Measurements from ENCODE around the gene UGT1A1.
A peak's percentile ranks its signal among the peaks of the same experiment; 100 is the strongest.

UGT1A1 gene

DNA sequence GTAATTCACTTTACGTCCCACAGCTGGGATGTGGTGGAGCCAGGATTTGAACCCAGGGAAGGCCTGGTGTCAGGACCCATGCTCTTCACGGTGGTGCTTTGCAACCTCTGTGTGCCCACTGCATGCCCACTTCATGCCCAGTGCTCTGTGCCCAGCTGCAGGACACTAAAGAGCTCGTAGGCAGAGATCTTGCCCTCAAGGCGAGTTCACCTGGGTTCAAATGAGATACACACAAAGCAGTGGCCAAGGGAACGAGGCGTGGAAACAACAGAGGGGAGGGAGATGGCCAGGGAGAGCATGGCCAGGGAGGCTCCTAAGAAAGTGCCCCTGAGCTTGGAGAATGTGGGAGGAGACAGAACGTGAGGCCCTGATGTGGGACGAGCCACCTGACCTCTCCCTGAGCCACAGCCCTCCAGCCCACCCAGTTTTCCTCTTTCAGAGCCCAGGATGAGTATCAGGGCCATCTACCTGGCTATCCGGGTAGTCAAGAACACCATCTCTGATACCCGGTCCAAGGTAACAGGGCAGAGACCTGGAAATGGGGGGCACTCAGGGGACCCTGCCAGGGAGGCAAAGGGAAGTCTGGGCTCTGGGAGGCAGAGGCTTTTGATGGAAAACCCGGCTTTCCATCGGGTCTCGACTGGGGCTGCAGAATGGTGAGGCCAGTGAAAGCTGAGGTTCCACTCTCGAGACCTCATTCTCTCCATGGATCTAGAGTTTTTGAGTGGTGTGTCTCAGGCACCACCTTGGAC lies 38.4 kb downstream of the UGT1A1 start:
- DNase-seq (ENCODE audit: low read depth in 2 of 2), result no peak

DNA sequence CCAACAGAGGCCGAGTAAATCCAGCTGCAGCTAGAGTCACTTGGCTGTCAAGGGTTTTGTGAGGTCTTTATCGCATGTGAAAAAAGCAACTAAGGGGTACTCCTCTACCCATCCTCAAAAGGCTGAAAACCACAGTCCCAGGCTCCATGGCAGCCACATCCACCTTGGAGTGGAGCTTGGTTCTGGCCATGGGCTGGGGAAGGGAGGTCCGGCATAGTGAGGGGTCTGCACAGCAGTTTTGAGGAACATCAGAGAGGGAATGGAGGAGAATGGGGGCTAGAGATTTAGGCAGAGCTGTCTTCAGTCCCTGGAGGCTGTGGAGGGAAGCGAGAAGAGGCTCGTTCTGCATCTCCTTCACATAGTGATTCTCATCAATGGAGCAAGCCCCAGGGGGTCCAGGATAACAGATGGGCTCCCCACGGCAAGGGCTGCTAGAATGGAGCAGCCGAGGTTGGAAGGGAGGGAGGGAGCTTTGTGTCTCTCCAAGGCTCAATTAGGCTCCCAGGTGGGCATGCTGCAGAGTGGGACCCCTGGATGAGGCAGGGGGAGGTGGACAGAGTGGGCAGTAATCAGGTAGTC lies 39.1 kb downstream of the UGT1A1 start:
- DNase-seq (ENCODE audit: low read depth in 2 of 2), result no peak

DNA sequence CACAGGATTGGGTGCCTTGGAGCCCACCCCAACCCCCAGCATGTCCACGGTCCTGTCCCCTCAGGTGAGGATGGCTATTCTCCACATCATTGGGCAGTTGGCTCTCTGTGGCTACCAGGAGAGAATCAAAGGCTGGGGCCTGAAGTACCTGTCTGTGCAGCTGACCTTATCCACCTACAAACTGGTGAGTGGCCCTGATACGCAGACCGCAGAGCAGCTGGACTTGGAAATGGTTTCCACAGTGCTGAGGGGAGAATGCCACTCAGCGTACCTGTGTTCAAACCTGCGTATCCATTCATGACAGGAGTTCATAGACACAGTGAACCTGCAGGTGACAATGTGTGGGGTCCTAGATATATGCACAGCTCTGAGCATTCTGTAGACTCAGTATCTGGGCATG lies 39.6 kb downstream of the UGT1A1 start:
- DNase-seq (ENCODE audit: low read depth in 2 of 2), result no peak

DNA sequence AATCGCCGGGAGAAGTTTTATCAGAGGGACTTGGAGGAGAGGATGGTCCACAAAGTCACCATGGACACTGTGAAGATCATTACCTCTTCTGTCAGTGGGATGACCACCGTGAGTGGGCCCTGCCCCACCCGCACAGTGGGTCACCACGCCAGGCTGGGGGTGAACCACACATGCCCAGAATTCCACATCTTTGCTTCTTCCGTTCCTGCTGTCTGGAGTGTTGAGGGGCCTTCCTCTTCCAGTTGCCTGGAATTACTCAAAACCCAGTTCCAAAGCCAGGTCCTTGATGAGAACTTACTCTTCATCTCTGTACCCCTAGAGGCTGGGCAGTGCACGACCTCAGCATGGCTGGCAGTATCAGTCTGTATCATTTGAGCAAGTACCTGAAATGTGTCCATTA lies 40.1 kb downstream of the UGT1A1 start:
- DNase-seq (ENCODE audit: low read depth in 2 of 2), result no peak

DNA sequence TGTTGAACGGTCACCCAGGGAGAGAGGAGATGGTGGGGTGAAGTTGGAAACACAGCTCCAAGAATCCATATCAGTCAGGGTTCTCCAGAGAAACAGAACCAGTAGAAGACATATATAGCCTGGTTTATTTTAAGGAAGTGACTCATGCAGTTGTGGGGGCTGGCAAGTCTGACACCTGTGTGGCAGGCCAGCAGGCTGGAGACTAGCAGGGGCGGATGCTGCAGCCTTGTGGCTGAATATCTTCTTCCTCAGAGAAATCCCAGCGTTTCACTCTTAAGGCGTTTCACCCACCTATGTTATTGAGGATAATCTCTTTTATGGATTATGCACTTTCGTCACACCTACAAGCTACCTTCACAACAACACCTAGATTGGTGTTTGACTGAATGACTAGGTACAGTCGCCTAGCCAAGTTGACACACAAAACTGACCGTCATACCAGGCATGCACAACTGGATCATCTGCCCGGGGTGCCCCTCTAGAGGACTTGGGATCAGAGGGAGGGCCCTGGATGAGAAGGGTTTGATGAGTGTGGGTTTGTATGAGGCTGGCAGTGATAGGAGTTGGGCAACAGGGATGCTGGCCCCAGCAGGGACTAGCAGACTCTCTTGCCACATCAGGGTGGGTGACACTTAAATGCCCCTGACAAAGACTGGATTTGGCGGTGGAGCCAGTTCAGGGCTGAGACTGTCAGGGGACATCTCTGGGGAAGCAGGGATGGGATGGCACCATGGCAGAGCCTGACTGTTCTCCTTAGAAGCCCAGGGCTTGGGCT lies 41.5 kb downstream of the UGT1A1 start:
- DNase-seq (ENCODE audit: low read depth in 2 of 2), result peak in 1 of 2 donors; percentile 12

DNA sequence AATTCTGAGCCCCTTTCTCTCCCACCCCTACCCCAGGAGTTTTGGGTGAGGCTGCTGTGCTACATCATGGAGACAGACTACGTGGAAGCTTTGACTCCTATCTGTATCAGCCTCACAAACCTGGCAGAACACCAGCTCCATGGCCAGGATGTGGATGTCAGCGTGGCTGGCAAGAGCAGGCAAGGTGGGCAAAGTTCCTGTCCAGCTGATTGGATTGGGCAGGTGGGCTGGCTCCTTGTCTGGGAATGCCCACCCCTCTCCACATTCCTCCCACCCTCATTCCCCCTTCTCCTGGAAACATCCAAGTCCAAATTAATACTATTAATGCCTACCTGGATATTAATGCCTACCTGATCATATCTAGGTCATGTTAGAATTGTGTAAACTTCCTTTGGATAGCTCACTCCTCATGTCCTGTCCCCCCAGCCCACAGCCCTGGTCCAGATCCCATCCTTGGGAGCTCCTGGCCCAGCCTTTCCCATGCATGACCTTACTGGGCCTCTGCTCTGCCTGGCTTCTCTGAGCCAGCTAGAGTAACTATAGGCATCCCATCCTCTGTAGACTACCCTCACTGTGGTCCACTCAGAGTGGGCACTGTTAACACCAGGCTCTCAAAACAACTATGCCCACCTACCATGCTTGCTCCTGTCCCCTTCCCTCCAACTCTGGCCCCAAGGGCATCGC lies 42.2 kb downstream of the UGT1A1 start:
- no peak for DNase-seq (ENCODE audit: low read depth in 2 of 2)

DNA sequence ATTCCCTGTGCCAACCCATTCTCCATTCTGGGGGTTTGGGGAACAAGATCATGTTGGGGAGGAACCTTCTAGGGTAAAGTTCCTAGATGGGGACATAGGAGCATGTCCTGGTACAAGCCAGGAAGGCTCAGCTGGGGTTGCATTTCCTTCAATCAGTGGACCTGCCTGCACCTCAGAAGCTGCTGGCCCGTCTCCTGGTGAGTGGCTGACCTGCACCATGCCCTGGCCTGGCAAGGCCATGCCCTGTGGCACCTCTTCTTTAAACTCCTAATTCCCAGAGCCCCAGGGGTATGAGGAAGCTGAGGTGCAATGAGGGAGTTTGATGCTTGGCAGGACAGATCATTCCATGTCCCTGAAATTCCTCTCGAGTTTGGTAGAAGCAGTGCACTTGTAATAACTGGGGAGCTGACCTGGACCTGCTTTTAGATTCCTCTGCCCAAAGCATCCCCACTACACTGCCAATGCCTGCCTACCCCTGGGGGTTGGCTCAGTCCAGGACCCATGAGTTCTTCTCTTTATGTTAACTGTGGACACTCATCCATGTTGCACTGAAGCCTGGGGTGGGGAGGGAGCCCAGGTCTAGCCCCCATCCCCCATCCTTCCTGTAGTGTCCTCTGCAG lies 43.3 kb downstream of the UGT1A1 start:
- no peak for DNase-seq (ENCODE audit: low read depth in 2 of 2)

DNA sequence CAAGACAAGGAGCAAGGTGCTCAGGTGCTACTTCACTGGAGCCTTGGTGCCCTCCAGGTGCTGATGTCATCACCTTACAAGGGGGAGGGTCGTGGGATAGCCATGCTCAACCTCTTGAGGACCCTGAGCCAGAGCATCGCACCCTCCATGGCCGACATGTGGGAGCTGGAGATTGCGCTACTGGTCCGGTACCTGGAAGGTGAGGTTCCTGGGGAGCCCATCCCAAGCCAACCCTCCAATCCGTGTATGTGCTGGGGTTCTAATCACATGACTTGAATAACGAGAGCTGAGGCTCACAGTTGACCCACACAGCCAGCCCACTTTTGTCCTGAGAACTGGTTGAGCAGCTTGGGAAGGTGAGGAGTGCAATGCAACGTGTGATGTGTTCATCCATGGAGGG lies 43.9 kb downstream of the UGT1A1 start:
- no peak for DNase-seq (ENCODE audit: low read depth in 2 of 2)

DNA sequence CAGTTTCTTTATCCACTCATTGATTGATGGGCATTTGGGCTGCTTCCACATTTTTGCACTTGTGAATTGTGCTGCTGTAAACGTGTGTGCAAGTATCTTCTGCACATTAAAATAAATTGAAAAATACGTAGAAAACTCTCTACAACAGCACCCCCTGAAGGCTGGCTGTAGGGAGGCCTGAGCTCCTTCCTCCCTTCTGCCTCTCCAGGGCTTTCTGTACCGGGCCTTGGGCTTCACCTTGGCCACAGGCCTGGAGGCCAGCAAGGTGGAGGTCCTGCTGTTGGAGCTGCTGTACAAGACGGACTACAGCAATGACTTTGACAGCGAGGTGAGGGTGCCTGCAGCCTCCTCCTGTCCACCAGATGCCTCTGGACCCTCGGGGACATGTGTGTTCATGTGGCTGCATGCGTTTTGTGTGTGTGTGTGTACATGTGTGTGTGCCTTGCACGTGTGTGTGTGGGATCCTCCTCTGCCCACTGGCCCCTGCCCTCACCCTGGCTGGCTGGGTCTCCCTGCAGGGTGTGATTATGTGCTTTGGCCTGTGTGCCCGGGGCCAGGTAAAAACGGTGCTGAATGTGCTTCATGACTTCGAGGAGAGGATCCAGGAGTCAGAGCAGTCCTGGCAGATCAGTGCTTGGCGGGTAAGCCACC lies 47.3 kb downstream of the UGT1A1 start:
- no peak for DNase-seq (ENCODE audit: low read depth in 2 of 2)

DNA sequence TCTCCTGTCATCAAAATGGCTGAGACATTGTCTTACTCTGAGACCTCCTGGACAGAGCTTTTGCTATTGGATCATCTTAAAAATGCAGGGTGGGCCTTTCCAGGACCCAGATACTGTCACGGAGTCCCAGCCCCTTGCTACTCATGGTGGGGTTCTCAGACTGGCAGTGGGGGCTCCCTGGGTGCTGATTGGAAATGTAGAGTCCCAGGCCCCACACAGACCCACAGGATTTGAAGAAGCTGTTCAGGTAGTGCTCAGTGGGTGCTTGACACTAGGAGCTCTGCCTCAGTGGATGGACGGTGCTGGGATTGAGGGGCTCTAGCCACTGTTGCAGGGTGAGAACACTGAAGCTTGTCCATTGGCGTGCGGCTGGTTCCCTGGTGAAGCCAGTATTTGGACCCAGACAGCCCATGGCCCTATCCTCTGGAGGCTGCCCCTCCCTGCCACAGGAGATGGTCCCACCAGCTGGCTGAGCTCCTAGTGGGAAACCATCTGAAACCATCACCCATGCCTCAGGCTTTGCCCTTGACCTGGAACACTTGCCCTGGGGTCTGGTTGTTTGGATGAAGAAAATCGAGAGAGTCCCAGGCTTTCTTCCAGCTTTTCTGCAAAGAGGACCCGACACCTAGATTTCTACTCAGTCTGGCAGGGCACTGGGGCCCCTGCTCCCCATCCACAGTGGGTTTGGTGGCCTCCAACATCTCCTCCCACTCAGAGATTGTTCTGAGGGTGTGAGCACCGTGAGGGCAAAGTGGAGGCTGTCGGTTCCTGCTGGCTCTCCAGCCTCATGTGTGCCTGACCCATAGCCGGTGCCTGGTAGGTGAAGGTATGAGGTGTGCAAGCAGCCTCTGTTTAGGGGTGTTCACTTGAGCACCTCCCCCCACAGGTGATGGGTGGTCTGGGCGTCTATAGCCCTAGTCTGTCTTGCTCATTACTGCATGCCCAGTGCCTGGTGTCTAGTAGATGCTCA lies 48.2 kb downstream of the UGT1A1 start:
- DNase-seq (ENCODE audit: low read depth in 2 of 2), result no peak

DNA sequence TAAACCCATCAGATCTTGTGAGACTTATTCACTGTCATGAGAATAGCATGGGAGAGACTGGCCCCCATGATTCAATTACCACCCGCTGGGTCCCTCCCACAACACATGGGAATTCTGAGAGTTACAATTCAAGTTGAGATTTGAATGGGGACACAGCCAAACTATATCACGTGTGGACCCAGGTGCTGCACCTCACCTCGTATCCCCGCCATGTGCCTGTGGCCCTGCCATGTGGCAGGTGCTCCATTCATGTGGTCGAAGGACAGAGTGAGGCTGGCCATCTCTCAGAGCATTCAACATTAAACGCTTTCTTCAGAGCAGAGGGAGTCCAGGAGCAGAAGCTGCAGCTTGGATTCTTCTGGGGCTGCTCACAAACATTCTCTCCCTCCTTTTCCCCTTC lies 50.3 kb downstream of the UGT1A1 start:
- DNase-seq (ENCODE audit: low read depth in 2 of 2), result no peak

DNA sequence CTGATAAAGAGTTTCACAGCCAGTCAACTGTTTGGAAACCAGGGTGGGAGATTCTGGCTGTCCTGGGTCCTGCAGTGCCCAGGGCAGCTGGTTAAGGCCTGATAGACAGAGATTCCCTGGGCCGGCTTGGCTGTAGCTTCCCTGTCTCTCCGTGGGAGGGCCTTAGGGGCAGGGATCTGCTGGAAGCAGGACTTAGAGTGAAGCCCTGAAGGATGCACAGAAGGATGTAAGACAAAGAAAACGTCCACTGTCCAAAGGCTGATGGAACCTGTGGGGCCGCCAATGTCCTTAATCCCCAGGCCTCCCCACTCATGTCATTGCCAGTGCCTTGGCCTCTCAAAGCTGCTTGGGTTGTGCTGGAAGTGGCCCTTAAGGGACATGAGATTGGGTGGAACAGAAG lies 51.0 kb downstream of the UGT1A1 start:
- DNase-seq (ENCODE audit: low read depth in 2 of 2), result no peak

DNA sequence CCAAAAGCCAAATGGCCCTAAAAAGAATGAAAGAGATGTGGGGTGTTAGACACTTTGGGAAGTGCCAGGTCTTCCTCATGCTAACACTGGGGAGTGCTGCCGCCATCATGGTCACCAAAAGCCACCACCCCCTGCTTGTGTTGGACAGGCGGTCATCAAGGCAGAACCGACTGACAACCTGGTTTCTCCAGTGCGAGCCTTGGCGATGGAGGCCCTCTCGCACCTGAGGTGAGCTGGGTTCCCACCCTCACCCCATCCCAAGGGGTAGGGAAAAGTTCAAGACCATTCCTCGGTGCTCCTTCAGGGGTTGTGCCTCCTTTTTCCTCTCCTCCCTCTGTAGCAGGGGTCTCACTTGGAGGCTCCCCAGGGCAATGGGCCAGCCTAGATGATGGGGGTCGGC lies 51.7 kb downstream of the UGT1A1 start:
- DNase-seq (ENCODE audit: low read depth in 2 of 2), result no peak

DNA sequence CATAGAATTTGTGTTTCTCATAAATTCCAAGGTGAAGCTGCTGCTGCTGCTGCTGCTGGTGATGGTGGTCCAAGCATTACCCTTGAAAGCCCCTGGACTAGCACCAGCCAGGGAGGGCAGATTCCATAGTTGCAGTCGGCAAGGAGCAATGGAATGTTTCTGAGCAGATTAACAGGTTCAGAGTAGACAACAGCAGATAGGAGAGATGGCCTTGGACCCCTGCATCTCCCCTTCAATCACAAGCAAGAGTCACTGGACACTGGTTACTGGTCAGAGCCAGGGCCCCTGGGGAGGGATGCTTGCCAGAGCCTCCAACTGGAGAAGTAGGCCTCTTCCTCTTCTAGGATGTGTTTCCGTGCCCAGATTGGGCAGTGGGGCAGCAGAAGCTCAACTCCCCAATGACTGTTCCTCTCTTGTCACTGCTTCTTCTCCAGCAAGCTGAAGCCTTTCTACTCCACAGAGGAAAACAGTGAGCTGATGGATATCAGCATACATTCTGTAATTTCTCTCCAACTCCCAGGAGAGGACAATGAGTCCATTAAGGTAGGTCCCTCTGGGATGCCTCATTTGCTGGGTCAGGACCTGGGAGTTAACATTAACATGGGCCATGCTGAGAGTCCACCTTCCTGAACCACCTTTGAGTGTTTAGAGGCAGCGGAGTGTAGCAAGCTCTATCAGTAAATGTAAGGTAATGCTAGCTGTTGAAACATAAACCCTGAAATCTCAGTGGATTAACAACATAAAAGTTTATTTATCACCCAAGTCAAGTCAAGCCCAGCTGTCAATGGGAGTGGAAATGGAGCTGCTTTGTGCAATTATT lies 53.4 kb downstream of the UGT1A1 start:
- no peak for DNase-seq (ENCODE audit: low read depth in 2 of 2)

DNA sequence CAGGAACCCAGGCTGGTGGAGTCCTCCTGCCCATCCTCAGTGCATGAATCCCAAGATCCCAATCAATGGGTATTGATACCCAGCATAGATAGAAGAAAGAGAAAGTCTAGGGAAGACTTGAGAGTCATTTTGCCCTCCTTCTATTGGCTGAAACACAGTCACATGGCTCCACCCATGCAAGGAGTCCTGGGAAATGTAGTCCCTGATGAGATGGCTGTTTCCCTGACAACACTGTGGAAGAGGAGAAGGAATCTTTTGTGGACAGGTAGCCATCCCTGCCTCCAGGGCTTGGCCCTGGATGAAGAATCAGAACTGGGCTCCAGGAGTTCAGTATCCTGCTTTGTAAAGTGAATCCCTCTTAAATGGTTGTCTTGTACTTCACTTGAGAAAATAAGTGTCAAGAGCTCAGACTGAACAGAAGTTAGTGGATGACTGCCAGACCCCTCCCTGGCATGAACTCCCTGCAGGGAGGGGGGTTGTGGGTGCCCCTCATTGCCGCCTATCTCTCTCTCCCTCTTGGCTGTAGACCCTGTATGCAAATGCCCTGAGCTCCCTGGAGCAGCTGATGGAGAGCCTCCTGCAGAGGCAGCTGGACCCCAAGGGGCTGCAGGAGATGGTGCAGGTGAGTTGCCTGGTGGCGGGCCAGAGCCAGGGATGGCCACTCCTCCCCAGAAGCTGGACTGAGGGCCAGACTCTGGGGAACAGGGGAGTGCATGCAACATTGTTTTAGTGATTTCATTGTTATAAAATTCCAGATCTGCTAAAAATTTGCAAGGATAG lies 54.2 kb downstream of the UGT1A1 start:
- DNase-seq (ENCODE audit: low read depth in 2 of 2), result no peak

DNA sequence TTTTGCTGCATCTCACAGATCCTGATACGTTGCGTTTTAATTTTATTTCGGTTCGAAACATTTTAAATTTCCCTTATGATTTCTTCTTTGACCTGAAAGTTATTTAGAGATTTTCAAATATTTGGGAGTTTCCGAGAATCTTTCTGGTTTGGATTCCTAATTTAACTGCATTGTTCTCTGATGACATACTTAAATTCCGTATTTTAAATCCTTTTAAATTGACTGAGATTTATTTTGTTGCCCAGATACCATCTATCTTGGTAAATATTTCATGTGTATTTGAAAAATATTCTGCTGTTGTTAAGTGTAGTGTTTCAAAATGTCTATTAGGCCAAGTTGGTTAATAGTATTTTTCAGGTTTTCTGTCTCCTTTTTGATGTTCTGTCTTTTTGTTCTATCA lies 55.8 kb downstream of the UGT1A1 start:
- no peak for DNase-seq (ENCODE audit: low read depth in 2 of 2)

DNA sequence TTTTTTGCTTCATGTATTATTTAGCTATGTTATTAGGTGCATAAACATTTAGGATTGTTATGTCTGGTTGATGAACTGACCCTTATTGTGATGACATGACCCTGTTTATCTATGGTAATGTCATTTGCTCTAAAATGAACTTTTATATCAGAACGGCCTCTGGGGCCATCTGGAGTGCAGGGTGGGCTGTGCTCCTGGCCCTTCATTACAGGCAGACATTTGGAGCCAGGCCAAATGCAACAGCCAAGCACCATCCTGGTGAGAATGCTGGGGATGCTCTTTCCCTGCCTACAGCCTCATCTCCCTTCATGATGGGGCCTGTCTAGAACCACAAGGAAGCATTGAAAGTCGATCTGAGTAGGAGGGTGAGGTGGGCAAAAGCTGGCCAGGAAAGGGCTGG lies 56.3 kb downstream of the UGT1A1 start:
- no peak for DNase-seq (ENCODE audit: low read depth in 2 of 2)

DNA sequence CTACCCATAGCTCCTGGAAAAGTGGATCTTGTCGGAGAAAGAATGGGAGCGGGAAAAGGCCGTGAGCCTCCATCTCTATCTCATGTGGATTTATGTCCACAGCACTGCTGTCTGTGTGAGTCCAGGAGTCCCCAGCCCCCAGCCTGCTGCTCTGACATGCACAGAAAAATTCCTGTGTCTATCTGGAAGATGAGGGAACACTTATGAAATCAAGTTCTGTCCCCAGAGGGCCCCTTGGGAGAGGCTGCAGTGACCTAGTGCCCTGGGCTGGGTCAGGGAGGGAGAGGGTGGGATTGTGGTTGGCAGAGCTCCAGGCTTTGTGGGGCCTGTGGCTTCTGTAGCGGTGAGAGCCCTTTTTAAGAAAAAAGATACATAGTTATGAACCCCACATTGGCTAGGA lies 56.7 kb downstream of the UGT1A1 start:
- no peak for DNase-seq (ENCODE audit: low read depth in 2 of 2)

Measured in stimulated activated CD8-positive, alpha-beta memory T cell treated with anti-CD3 and anti-CD28 coated beads, Interleukin-7, amount 100 ng/mL, for 4 hours (primary cell).